Measurements from ENCODE around the gene KBTBD7.

GRCh38 chr13:41179593-41180250 is 14.6 kb downstream of the KBTBD7 start:
- TF ChIP-seq, protein P1, sequence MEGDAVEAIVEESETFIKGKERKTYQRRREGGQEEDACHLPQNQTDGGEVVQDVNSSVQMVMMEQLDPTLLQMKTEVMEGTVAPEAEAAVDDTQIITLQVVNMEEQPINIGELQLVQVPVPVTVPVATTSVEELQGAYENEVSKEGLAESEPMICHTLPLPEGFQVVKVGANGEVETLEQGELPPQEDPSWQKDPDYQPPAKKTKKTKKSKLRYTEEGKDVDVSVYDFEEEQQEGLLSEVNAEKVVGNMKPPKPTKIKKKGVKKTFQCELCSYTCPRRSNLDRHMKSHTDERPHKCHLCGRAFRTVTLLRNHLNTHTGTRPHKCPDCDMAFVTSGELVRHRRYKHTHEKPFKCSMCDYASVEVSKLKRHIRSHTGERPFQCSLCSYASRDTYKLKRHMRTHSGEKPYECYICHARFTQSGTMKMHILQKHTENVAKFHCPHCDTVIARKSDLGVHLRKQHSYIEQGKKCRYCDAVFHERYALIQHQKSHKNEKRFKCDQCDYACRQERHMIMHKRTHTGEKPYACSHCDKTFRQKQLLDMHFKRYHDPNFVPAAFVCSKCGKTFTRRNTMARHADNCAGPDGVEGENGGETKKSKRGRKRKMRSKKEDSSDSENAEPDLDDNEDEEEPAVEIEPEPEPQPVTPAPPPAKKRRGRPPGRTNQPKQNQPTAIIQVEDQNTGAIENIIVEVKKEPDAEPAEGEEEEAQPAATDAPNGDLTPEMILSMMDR (IDR thresholded peaks at IDR 0.05): no peak
- TF ChIP-seq POLR2A (IDR thresholded peaks at IDR 0.05): no peak
